Measurements from ENCODE around the gene CCDC183.

DNA sequence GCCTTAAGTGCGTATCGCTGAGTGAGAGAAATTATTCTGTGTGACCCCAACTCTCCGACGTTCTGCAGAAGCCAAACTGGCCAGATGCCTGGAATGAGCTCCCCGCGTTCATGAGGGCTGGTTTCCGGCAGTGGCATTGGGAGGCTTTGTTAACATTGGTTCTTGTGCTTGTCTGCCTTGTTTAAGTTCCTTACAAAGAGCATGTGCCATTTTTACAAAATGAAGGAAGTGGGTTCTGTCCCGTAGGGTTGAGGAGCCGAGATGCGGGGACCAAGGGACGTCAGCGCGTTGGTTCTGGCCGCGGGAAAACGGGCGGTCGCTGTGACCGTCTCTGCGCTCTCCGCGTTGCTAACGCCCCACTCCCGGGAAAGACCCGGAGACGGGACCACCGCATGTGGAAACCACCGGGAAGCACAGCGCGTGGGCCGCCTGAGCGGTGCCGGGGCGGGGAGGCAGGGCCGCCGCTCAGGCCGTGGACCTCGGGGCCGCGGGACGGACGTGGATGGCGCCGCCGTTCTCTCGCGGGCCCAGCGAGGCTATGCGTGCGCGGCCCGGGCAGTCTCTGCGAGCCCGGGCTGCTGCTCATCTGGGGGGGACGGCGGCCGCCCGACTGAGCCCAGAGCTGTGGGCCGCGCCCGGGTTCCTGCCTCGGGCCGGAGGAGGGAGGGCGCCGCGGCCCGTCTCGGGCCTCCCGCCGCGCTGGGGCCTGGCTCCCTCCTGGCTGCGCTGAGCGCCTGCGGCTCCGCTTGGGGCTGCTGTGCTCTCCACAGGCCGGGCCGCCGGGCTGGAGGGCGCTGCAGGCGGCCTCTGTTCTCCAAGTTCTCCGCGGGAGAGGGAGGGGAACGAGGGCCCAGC is 25.1 kb downstream of the CCDC183 start:
- no peak for TF ChIP-seq YY1 (IDR thresholded peaks at IDR 0.05; ENCODE audit: insufficient read depth, insufficient read length)
- TF ChIP-seq ZNF274 (IDR thresholded peaks at IDR 0.05; ENCODE audit: low read depth, low read length): no peak
- no peak for TF ChIP-seq SUZ12 (IDR thresholded peaks at IDR 0.05; ENCODE audit: extremely low read depth, insufficient read depth, insufficient read length)
